GM18873 (cell line): Measurements from ENCODE around the gene TRAK1.

Experiments used
- ATAC-seq: cut with Tn5 transposase; IDR thresholded peaks from one replicate; pipeline ENCODE4 v1.9.1; 2021; ENCODE audit warnings: mild to moderate bottlenecking, moderate library complexity, moderate number of reproducible peaks; ENCODE audit not compliant: unreplicated experiment, low FRiP score

The TRAK1 gene

GRCh38 chr3:42149532-42149931 lies 58.4 kb downstream of the TRAK1 start:
- ATAC-seq = no peak

DNA sequence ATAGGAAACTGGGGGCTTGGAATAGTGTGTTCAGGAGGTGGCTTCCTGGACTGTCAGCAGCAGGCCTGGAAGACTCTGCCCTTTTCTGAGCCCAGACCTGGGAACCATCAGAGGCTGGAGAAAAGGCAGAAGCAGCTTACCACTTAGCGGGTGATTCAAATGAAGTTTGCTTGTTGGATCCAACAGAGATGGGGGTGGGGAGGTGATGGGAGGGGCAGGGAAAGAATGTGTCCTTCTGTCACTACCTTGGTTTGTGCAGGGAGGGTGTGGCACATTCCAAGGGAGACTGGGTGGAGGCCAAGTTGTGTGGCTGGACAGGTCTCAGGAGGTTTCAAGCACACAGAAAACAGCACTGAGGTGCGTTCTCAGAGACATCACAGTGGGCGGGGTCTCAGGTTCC lies 58.8 kb downstream of the TRAK1 start:
- no peak for ATAC-seq

DNA sequence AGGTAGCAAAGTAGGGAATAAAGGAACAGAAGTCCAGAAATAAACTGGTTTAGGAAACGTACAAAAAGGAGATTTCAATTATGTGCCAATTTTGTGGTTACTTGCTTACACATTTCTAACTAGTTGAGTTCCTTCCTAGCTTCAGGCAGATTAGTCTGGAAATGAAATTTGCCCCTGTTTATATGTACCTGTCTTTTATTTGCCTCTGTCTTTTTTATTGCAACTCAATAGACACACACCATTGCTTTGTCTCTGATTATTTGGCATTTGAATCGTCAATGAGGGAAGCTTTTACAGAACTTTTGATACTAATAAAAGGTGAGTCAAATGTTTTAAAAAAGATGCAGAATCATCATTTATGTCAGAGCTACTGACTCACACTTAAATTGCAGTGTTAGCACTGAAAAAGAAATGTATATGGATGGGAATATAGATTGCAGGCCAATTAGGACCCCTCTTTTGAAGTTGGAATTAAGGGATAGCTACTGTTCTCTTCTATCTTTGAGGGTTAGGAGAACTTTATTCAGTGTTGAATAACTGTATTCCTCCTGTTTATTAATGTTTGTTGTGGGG lies 60.5 kb downstream of the TRAK1 start:
- ATAC-seq = no peak

GRCh38 chr3:42152193-42152592 lies 61.0 kb downstream of the TRAK1 start:
- no peak for ATAC-seq

DNA sequence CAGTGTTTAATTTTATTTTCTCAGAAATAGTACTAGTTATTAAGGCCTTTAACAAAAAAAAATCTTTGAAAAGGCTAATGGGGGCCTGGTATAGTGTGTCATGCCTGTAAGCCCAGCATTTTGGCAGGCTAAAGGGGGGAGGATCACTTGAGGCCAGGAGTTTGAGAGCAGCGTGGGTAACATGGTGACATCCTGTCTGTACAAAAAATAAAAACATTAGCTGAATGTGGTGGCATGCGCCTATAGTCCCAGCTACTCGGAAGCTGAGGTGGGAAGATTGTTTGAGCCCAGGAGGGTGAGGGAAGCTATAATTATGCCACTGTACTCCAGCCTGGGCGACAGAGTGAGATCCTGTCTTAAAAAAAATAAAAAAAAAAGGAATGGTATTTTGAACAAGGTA lies 61.9 kb downstream of the TRAK1 start:
- no peak for ATAC-seq

DNA sequence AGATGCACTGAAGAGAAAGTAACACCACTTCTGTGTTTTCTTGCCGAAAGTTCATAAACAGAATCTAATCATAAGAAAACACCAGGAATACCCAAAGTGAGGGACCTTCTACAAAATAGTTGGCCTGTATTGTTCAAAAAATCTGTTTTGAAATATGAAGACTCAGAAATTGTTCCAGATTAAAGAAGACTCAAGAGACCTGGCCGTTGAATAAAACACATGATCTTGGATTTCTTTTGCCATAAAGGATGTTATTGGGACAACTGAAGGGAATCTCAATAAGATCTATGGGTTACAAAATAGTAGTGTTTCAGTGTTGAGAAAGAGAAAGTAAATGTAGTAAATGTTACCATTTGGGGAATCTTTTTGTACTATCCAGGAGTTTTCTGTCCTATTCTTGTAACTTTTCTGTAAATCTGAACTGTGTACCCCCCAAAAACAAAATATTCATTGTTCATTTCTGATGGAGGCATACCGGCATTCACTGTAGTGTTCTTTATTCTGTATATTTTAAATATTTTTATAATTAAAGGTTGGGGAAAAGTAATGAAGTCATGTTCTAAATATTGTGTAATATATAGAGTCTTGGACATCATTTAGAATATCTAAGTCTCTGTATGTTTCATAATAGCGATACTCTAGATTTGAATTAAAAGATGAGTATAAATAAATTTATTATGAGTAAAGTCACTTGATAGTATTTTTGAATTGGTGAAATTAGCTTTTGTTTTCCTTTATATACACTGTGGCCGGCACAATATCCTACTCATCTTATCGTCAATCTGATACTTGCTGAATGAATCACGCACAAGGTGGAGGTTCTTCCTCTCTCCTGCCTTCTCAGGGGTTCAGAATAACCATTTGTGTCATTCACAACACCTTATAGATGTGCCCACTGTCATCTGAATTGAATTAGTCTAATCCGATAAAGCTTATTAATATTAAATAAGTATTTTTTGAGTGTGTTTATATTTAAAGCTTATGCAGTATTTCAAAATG lies 66.7 kb downstream of the TRAK1 start:
- no peak for ATAC-seq

- no peak for ATAC-seq
These were observed 68.0 kb downstream of the TRAK1 start for GRCh38 chr3:42159147-42159546.

DNA sequence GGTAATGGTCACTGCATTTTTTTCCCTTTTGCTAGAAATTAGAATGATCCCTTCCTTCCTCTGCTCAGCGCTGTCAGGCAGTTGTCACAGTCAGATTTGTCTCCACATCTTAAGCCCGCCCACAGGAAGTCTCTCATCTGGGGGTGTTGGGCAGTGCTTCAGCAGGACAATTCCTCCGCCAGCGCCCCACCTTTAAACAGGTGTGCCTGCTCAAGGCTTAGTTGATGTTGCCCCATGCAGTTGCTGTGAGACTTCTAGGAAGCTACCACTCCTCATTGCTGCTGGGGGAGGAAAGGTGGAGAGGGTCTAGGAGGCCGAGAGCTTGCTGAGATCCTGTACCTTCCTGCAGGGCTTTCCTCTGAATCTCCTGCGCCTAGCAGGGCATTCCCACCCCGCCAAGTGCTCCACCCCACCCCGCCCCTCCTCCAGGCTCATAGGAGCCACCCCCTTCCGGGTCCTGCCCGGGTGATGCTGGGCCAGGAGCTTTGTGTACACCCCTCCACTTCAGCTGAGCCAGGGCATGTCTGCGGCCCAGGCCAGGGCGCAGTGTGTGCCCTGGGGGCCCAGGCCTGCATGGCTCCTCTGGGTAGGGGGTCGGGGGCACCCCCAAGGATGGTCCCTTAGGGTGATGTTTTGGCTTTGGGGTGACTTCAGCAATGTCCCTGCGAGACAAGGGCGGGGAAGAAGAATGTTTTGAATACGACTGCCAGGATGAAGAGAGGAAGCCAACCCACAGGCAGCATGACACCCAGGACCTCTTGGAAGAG lies 68.7 kb downstream of the TRAK1 start:
- ATAC-seq = no peak

GRCh38 chr3:42161050-42161935 lies 70.1 kb downstream of the TRAK1 start:
- ATAC-seq = no peak

DNA sequence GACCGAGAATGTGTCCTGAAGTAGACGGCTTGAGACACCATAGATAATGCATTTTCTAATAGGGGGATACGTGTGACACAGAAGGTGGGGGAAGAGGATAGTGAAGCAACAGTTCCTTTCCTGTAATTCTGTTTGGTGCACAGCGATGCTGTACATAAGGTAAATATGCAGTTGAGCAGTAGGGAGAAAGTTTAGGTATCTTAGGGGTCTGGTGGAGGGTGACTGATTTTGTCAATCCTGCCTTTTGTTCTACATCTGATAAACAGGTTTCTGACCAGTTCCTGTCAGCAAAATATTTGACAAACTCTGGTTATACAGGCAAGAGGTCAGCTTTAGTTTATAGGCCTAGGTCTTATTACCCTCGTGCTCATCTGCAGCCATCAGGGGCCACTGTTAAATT lies 71.3 kb downstream of the TRAK1 start:
- ATAC-seq = no peak

DNA sequence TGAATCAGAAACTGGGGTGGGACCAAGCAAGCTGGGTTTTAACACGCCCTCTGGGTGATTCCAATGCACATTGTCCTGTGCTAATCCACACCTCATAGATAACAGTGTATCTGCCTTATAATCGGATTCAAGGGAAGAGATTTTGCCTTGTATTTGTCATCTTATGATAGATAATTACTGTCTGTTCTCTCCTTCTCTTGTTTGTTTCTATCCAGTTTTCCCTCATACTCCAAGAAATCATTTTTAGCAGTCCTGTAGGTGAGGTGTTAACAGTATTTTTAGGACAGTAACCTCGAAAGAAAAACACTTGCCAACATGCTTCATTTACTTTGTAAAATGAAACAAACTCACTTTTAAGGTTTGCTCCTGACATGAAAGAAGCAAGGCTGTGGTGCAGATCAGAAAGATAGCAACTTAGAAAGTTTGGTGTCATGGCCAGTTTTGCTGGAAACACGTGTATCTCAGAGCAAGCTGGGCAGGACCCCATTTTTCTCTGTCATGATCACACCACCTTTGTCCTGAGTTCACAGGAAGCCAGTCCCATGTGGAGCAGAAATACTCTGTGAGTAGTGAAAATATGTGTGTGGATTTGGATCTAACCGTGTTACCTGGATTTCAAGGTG lies 72.6 kb downstream of the TRAK1 start:
- no peak for ATAC-seq

DNA sequence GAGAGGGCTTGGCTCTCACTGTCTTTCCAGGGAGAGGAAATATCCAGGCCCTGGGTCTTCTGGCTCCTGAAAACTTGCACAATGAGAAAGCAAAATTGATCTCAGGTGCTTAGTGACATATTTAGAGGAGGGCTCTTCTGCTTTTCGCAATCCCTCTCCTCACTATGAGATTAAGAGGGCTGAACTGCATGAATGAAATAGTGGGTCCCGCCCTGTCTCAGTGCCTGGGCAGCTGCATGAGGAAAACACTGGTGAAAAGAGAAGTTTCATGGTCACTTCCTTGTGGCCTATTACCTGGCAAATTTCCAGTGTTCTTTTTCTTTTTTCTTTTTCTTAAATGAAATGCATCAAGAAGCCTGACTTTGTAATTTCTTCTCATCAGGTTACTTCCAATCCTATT lies 73.5 kb downstream of the TRAK1 start:
- no peak for ATAC-seq

DNA sequence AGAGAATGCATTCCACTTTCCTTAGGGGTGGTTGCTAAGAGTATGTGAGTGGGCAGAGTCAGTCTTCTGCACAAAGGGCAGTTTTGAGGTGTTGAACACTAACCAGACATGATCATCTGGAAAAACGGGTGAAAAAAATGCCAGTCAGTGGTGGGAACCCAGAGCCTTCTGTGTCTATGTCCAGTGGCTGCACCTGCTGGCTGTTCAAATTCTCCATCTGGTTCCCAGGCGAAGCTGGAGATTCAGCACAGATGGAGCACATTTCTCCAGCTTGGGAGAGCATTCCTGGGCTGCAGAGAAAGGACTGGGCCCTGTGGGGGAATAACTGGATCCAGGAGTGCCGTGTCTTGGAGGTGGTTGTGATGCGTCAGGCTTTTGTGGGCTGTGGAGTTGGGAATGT lies 74.1 kb downstream of the TRAK1 start:
- ATAC-seq = no peak

DNA sequence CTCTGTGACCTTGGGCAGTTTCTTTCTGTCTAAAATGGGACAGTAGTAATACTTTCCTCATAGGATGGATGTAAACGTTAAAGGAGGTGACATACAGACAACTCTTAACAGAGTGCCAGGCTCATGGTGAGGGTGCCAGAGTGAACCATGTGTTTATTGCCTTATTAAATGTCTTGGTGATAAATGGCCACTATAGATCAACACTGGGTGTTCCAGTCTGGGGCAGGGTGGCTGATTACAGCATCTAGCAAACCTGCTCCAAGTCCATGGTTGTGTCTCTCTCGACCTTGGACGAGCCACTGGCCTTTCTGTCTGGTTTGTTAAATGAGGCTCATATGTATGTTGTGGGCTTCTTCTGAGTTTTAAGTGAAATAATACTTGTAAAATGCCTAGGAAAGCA lies 75.1 kb downstream of the TRAK1 start:
- no peak for ATAC-seq

GRCh38 chr3:42166662-42167300 lies 75.6 kb downstream of the TRAK1 start:
- ATAC-seq = no peak

GRCh38 chr3:42169579-42170120 lies 78.5 kb downstream of the TRAK1 start:
- no peak for ATAC-seq

DNA sequence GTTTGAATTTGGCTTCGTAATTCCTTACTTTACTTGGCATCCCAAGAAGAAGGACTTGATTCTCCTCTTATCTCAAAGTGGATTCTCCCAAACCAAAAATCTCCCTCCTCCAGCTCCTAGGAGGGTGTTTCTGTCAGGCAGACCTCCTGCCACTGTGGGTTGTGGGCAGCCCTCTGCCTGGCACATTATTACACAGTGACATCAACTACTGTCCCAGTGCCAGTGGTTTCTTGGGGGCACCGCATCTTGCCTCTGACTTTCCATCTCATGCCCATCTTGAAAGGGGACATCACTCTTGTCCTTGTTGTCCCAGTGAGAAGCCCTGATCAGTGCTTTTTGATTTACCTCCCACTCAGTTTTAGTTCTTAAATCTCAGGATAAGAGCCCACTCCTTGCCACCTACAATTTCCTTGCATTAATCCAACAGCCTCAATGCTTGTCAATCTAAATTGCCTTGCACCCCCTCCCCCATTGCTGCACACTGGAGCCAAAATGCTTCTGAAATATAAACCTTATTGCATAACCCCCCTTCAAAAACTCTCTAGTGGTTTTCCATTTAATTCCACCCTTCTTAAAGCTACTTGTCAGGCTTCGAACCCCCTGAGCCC lies 81.0 kb downstream of the TRAK1 start:
- ATAC-seq = no peak

DNA sequence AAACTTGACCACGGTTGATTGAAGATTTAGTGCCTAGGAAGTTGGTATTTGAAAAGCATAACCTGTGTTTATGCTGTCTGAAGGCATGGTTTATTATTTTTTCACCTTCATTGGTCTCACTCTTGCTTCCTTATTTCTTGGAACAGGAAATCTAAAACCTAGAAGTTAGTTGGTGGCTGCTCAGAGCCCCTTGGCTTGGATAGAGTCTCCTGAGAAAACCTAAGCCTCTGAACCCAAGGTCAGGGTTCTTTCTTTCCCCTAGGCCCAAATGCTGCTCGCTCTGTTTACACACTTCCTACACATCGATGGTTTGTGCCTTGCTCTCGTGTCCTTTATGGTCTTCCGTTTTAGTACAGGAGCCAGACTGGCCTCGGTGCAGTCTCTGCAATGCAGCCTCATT lies 82.2 kb downstream of the TRAK1 start:
- no peak for ATAC-seq
